Endothelial cell of umbilical vein (primary cell): ENCODE data around the gene EPHA10. TPM values are rescaled to one million over a fixed set of nuclear protein-coding genes. Genes with fewer than 3 reads are reported as not detected.
"Not testable (repeated sequence)": the region's sequence is repeated elsewhere in the genome, so short reads cannot be mapped to it uniquely, and the experiment has no call there.

ENCODE experiments used
- BruUV-seq: library from RNA; stranded (reverse); fragments of 400-500 nt; replicated peaks from 2 replicates; lab custom pipeline; 2021; lab: Mats Ljungman, UMichigan
- CTCF ChIA-PET: fragments of 300-600, 350-600 bp; sonication (Branson Sonifier 250); formaldehyde crosslinking; loops from one replicate; lab custom pipeline; 2021; ENCODE audit warnings: antibody characterized with exemption, inconsistent platforms; lab: Charles Lee
- POLR2A ChIA-PET: fragments of 300-600, 350-600 bp; sonication (Branson Sonifier 250); formaldehyde crosslinking; loops from one replicate; lab custom pipeline; 2021; ENCODE audit warnings: antibody characterized with exemption, inconsistent platforms; lab: Charles Lee
- DNase-seq: peaks from one replicate; pipeline ENCODE4 v3.0.0-alpha.2; 2011; ENCODE audit warnings: low read depth, low spot score
- FAIRE-seq: peaks from 2 replicates; lab custom pipeline; 2011; peaks lifted over from hg19 to GRCh38; lab: Jason Lieb, UNC
- H2AFZ ChIP-seq: 2 replicates; pipeline ENCODE4 v1.6.0; 2012; ENCODE audit warnings: low read depth, low read length, control low read depth, inconsistent platforms
- H3K27ac ChIP-seq: 2 replicates; pipeline ENCODE4 v1.5.1; 2011; ENCODE audit warnings: low read depth, mild to moderate bottlenecking, control low read depth, low read length, moderate library complexity; ENCODE audit not compliant: insufficient read depth
- H3K27me3 ChIP-seq, 2 experiments: 2 replicates each; pipeline versions ENCODE4 v1.6.0 to v1.6.1; 2011; ENCODE audit warnings: low read length in 2 of 2, mixed read lengths in 1 of 2; ENCODE audit not compliant: control insufficient read depth in 2 of 2, insufficient read depth in 2 of 2
- H3K36me3 ChIP-seq, 2 experiments: 2 replicates in 1 of 2; 3 replicates in 1 of 2; pipeline ENCODE4 v1.5.1; 2011; ENCODE audit warnings: low read length in 2 of 2, mild to moderate bottlenecking in 1 of 2, moderate library complexity in 1 of 2; ENCODE audit not compliant: control insufficient read depth in 2 of 2, insufficient read depth in 2 of 2; ENCODE audit errors: extremely low read depth in 1 of 2
- H3K4me1 ChIP-seq: 3 replicates; pipeline ENCODE4 v1.5.1; 2011; ENCODE audit warnings: mild to moderate bottlenecking, low read length; ENCODE audit not compliant: control insufficient read depth, insufficient read depth; ENCODE audit errors: extremely low read depth
- H3K4me2 ChIP-seq: 2 replicates; pipeline ENCODE4 v1.6.1; 2011; ENCODE audit warnings: low read length, control low read depth, mixed read lengths; ENCODE audit not compliant: insufficient read depth
- H3K4me3 ChIP-seq, 3 experiments: fragments of 200-600 bp in 1 of 3; sonication (generic), shearing (Covaris generic) in 1 of 3; replicated peaks in 1 of 3; 2 replicates each; pipeline ENCODE4 v1.5.1; 2011 to 2016; ENCODE audit warnings: control low read depth in 3 of 3, low read length in 3 of 3, mild to moderate bottlenecking in 2 of 3, inconsistent platforms in 1 of 3, low read depth in 1 of 3, moderate library complexity in 1 of 3; ENCODE audit not compliant: insufficient read depth in 1 of 3
- H3K79me2 ChIP-seq: 2 replicates; pipeline ENCODE4 v1.6.0; 2012; ENCODE audit warnings: low read length, inconsistent platforms; ENCODE audit not compliant: control insufficient read depth, insufficient read depth
- H3K9ac ChIP-seq: replicated peaks from 2 replicates; pipeline ENCODE3; 2011; ENCODE audit warnings: low read length, control low read depth; ENCODE audit not compliant: insufficient read depth; ENCODE audit errors: extremely low read depth
- H3K9me1 ChIP-seq: replicated peaks from 3 replicates; pipeline ENCODE4 v1.6.0; 2011; ENCODE audit warnings: mild to moderate bottlenecking, low read length; ENCODE audit not compliant: control insufficient read depth, insufficient read depth; ENCODE audit errors: extremely low read depth
- H3K9me3 ChIP-seq: replicated peaks from 2 replicates; pipeline ENCODE4 v1.5.1; 2012; ENCODE audit warnings: low read length, inconsistent platforms; ENCODE audit not compliant: control insufficient read depth, insufficient read depth
- H4K20me1 ChIP-seq: replicated peaks from 2 replicates; pipeline ENCODE3; 2011; ENCODE audit warnings: mild to moderate bottlenecking, low read length; ENCODE audit not compliant: control insufficient read depth, insufficient read depth; ENCODE audit errors: extremely low read depth
- EZH2 ChIP-seq: IDR thresholded peaks from 2 replicates; pipeline ENCODE4 v1.6.1; 2012; ENCODE audit warnings: borderline replicate concordance, low read depth, mild to moderate bottlenecking, moderate library complexity, low read length, inconsistent platforms; ENCODE audit not compliant: severe bottlenecking
- FOS ChIP-seq: IDR thresholded peaks from 2 replicates; pipeline ENCODE4 v1.6.1; 2011; ENCODE audit warnings: mild to moderate bottlenecking, low read length, moderate library complexity, borderline replicate concordance; ENCODE audit not compliant: insufficient read depth
- JUN ChIP-seq: IDR thresholded peaks from 2 replicates; pipeline ENCODE4 v1.6.1; 2011; ENCODE audit warnings: borderline replicate concordance, low read depth; ENCODE audit not compliant: insufficient read length, insufficient read depth
- MAX ChIP-seq: IDR thresholded peaks from 2 replicates; pipeline ENCODE4 v1.6.1; 2011; ENCODE audit not compliant: insufficient read depth, insufficient read length
- MYC ChIP-seq: IDR thresholded peaks from one replicate; pipeline ENCODE4 v1.6.1; 2011; ENCODE audit warnings: mild to moderate bottlenecking, low read depth, low read length
- POLR2A ChIP-seq: IDR thresholded peaks from 2 replicates; pipeline ENCODE4 v1.6.1; 2012; ENCODE audit warnings: low read depth, mild to moderate bottlenecking, control low read depth, low read length
- dilution Hi-C: fragments of 300-500 bp; cut with MboI; formaldehyde crosslinking; loops from one replicate; pipeline ENCODE4 v1.15.0; 2019; ENCODE audit warnings: low sequenced_read_pairs; ENCODE audit not compliant: extremely low pct_ligation_motif_present
- intact Hi-C: fragments of 100-400 bp; cut with micrococcal nuclease; formaldehyde crosslinking; loops from one replicate; pipeline ENCODE4 v1.10.0; 2022
- polyA plus RNA-seq, 4 experiments: library from polyadenylated mRNA; depleted of rRNA in 3 of 4; stranded (reverse) in 3 of 4; unstranded in 1 of 4; fragments of >200 nt; gene quantifications; 2 replicates each; pipeline versions ENCODE4 v1.2.1 to v1.2.3, GENCODE V29; 2011 to 2012; ENCODE audit warnings: missing spikeins in 1 of 4
- total RNA-seq: library from RNA; stranded (reverse); gene quantifications from 2 replicates; pipeline ENCODE4 v1.2.3, GENCODE V29; 2021

The EPHA10 gene
- total and polyA plus RNA-seq, 2 donors (not counting 3 experiments of a cell fraction or from before 2014, with no cell fraction given): not detected

GRCh38 chr1:37688926-37689325 lies 76.0 kb downstream of the EPHA10 start:
- intact Hi-C loops (no loop called here), dilution Hi-C loops (no loop called here)
- Histone ChIP-seq H3K4me2 (peak overlapping the region; percentile 81), H3K9ac (peak overlapping the region; percentile 60), H4K20me1 (no peaks in the 10 kb centered on the region), H3K27ac (no peak overlapping the region), H3K27me3 (no peaks in the 10 kb centered on the region), H3K36me3 (peaks cover 4 to 7% of the 10 kb centered on the region in 2 experiments), H3K79me2 (peaks cover 35% of the 10 kb centered on the region), H3K4me3 (peak overlapping the region in 1 of 3 experiments; percentile 77), H3K4me1 (peaks cover 29% of the 10 kb centered on the region), H3K9me1 (no peaks in the 10 kb centered on the region), H3K9me3 (no peaks in the 10 kb centered on the region), H2AFZ (no peak overlapping the region)
- BruUV-seq: no TSS peak
- DNase-seq (no peak), FAIRE-seq (no peak)
- POLR2A ChIA-PET: interaction anchor here (0.7 kb wide), 1 partner anchor 161 kb away, joined by 5 read pairs; no protein-coding TSS in a partner anchor
- CTCF ChIA-PET: interaction anchor here (0.8 to 3.1 kb wide), 3 partner anchors 86 to 254 kb away, joined by 3 to 13 read pairs (median 4); partner anchors contain the start of gene MTF1
- TF ChIP-seq EZH2: no peak
- TF ChIP-seq MAX: no peak
- TF ChIP-seq FOS: no peak
- no peak for TF ChIP-seq JUN
- no peak for TF ChIP-seq POLR2A
- no peak for TF ChIP-seq MYC

- H3K9me3 ChIP-seq, H2AFZ ChIP-seq, H3K27ac ChIP-seq, POLR2A ChIA-PET, DNase-seq, dilution Hi-C loops, H3K27me3 ChIP-seq, H3K4me3 ChIP-seq, intact Hi-C loops, H3K4me2 ChIP-seq, H4K20me1 ChIP-seq, FAIRE-seq, BruUV-seq, H3K9ac ChIP-seq, H3K9me1 ChIP-seq: not testable (repeated sequence)
- peaks cover 8 to 11% of the 10 kb centered on the region in 2 experiments for H3K36me3 ChIP-seq
- H3K79me2 ChIP-seq: peaks cover 23% of the 10 kb centered on the region
- CTCF ChIA-PET: interaction anchor here (3.1 kb wide), 1 partner anchor 84 kb away, joined by 13 read pairs; no protein-coding TSS in a partner anchor
- H3K4me1 ChIP-seq: peaks cover 20% of the 10 kb centered on the region
Measured at GRCh38 chr1:37687764-37688163, 77.2 kb downstream of the EPHA10 start.
